HG03175 (cell line): Measurements from ENCODE around the gene NDUFV1.
"Not testable (repeated sequence)": the region's sequence is repeated elsewhere in the genome, so short reads cannot be mapped to it uniquely, and the experiment has no call there.

Source experiments
- ATAC-seq: cut with Tn5 transposase; IDR thresholded peaks from one replicate; pipeline ENCODE4 v1.9.1; 2021; ENCODE audit warnings: mild to moderate bottlenecking, moderate library complexity; ENCODE audit not compliant: unreplicated experiment

NDUFV1 gene

GRCh38 chr11:67611165-67611564 is 4.4 kb downstream of the NDUFV1 start:
- no peak for ATAC-seq

DNA sequence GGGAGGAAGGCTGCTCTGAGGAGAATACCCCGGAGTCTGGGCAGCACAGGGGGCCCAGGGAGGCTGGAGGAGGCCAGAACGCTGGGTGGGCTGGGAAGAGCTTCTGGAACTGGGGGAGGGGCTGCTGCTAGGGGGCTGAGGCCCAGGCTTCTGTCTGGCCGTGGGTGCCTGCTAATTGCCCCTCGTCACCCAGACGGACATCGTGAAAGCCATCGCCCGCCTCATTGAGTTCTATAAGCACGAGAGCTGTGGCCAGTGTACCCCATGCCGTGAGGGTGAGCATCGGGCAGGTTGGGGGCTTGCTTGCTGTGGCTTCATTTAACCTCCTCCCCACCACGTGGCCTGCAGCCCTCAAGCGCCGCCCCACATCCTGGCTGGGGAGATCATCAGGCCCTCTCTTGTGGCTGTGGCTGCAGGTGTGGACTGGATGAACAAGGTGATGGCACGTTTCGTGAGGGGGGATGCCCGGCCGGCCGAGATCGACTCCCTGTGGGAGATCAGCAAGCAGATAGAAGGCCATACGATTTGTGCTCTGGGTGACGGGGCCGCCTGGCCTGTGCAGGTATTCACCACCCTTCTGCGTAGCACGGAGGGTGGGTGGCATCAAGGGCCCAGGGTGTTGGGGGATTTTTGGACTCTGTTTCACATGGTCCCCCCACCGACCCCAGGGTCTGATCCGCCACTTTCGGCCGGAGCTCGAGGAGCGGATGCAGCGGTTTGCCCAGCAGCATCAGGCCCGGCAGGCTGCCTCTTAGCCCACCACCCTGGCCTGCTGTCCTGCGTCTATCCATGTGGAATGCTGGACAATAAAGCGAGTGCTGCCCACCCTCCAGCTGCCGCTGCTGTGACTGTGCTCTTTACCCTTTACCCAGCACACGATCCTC is 5.2 kb downstream of the NDUFV1 start:
- ATAC-seq: no peak

DNA sequence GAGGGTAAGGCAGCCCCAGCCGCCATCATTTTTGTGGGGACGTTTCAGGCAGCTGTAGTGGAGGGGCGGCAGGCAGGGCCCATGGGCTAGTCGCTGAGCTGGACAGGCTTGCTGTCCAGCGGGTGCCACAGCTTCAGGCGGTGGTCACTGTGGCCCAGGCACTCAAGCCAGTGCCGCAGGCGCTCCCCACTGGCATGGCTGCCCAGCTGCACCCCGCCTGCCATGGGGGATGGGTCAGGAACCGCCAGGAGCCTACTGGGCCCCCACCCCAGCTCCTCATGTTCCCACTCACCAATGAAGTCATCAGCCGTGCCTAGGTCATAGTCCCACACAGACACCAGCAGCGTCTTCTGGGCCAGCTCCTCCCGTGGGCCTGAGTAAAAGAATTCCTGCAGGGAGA is 6.0 kb downstream of the NDUFV1 start:
- no peak for ATAC-seq

DNA sequence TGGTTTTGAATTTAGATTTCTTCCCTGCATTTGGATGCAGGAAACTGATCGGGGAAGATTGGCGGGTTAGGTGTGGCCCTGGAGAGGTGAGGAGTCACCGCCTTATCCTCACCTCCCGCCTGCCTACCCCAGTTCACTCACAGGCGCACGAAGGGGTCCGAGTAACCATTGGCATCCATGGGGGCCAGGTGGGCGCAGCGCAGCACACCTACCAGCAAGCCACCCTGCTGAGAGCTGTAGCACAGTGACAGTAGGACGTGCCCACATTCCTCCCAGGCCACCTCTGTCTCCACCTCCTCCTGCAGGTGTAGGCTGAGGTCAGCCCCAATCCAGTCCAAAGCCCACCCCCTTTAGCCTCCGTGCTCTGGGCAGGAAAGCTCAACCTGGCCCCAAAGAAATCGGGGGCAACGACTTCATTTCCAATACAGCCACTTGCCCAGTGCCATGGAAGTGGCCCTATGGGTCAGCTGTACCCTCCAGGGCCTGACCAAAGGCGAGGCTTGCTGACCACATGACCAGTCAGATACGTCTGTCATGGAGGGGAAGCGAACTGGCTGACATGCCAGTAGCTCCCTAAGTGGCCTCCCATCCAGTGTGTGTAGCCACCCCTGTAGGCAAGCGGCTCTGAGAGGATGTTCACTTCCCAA is 6.7 kb downstream of the NDUFV1 start:
- no peak for ATAC-seq

DNA sequence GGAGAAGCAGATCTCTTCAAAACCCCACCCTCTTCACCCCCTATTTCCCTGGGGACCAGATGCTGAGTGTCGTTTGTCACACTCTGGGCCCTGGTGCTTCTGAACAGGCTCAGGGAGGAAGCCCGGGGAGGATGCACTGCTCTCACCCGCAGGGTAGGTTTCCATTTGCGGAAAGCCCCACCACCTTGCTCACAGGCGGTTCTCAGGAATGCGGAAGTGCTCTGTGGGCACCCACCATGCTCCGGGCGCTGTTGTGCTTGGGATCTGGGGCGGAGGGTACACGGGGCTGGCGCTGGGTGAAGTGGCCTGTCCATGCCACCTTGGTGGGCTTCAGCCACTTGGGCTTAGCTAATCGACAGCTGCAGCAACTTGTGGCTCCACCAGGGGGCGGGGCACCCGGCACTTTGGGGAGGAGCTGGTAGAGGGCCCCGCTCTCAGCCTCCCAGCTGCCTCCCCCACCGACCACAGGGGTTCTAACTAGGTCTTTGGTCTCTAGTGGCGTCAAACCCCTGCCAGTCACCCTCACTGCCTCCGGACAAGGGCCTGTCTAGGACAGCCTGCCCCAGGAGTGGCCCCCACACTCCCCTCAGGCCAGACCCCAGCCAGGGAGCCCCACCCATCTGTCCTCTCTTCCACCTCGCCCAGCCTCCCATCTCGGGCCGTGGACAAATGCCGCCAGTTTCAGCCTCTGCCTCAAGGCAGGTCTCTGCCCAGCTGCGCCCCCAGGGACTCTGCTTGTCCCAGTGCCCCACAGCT is 7.4 kb downstream of the NDUFV1 start:
- peak; percentile 82 for ATAC-seq

DNA sequence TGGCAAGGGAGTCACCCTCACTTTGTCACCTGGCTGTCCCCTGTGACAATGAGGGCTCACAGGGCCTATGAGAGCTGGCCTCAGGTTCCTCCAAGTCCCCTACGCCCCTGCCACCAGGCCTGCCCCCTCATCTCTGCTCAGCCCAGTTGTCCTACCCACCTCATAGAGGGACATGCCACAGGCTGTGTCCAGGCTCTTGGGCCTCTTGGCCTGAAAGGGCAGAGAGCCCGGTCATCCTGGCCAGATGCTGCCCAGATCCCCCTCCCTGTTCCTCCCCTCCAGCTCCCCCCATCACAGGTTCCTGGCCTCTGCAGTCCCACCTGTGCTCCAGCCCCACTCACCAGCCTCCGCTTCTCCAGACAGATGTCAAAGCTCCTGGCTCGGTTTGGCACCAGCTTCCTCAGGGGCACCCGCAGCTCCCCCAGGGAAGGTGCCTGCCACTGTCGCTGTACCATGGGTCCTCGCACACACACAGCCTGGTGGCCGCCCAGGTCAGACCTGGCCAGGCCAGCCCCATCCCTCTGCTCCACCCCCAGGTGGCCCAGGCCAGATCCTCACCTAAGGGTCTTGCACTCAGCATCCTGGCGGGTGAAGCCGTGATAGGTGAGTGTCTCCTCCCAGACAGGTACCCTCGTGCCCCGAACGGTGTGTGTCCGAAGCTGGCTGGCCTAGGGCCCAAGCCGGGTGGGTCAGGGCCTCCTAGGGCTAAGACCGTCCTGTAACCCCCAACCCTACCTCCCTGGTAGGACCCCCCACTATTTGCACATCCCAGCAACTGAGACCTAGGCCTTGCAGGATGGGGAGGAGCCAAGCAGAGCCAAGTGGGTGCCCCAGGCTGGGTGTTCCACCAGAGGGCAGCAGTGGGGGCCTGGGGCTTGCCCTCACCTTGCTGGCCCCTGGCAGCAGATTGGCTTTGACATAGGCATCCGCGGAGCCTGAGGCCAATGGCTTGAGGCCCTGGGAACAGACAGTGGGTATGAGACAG is 8.3 kb downstream of the NDUFV1 start:
- no peak for ATAC-seq

DNA sequence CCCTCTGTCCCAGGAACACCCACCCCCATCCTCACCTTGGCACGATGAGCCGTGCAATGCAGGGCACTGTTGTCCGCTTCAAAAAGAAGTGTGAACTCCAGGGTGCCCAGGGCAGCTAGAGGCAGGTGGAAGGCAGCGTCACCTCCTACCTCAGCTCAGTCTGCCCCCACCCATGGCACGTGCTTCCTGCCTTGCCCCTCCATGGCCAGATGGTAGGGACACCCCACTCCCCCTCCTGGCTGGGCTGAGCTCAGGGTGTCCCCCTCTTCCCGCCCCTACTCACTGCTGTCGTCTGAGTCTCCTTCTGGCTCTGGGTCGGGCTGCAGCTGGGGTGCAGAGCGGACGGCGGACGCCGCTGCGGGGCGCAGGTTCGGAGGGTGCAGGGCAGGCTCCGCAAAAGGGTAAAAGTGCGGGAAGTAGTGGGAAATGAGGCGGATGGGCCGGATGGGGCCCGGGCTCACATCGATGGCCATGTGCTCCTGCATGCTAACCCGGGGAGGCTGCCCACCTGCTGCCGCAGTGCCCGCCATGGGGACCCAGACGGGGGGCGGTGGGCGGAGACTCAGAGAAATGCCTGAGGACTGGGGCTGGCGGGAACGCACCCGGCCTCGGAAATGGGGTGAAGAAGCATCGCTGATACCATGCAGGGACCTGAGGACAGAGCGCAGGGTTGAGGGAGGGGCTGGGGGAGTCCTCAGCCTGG is 9.1 kb downstream of the NDUFV1 start:
- no peak for ATAC-seq

DNA sequence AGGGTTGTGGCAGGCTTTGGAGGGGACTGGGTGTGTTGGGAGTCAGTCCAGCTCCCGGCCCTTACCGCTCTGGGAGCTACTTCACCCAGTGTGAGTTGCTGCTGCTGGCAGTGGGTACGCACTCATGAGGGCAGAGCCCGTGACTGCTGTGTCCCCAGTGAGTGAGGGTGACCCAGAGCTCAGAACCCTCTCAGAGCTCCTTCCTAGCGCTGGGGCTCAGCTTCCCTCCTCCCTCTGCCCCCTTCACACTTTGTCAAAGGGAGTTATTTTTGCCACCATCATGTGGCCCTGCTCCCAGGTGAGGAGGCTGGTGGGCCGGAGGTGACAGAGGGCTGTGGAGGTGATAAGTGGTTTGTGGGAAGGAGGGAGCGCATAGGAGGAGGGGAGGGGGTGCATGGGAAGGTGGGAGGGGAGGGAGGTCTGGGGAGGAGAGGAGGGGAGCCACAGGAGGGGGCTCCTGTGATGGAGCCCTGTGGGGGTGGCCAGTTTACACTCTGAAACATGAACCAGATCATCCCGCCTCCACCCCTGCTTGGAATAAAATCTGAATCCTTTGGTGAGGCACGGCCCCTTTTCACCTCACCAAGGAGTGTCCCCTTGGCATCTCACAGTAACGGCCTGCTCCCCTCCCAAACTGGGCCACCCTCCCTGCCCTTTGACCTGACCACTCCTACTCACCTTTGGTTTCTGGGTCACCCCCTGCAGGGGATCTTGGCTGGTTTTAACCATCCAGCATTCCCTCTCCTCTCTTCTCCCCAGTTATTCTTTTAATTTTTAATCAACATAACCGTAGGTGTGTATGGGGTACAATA is 9.9 kb downstream of the NDUFV1 start:
- ATAC-seq: no peak

DNA sequence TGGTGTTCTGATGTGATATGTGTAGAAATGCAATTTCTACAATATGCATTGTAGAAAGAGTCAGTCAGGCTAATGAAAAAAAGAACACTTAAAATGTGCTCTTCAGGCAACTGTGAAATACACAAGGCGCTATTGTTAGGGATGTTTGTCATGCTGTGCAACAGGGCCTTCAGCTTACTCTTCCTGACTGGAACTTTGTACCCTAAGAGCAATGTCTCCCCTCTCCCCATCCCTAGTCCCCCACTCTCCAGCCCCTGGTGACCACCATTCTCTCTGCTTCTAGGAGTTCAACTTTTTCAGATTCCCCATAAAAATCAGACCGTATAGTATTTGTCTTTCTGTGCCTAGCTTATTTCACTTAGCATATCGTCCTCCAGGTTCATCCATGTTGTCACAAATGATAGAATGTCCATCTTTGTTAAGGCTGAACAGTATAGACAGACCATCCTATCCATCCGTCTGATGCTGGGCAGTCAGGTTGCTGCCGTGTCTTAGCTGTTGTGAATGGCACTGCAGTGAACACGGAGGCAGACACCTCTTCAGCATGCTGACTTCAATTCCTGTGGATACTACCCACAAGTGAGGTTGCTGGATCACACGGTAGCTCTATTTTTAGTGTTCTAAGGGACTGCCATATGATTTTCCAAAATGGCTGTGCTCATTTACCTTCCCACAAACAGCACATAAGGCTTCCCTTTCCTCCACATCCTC is 10.7 kb downstream of the NDUFV1 start:
- no peak for ATAC-seq

DNA sequence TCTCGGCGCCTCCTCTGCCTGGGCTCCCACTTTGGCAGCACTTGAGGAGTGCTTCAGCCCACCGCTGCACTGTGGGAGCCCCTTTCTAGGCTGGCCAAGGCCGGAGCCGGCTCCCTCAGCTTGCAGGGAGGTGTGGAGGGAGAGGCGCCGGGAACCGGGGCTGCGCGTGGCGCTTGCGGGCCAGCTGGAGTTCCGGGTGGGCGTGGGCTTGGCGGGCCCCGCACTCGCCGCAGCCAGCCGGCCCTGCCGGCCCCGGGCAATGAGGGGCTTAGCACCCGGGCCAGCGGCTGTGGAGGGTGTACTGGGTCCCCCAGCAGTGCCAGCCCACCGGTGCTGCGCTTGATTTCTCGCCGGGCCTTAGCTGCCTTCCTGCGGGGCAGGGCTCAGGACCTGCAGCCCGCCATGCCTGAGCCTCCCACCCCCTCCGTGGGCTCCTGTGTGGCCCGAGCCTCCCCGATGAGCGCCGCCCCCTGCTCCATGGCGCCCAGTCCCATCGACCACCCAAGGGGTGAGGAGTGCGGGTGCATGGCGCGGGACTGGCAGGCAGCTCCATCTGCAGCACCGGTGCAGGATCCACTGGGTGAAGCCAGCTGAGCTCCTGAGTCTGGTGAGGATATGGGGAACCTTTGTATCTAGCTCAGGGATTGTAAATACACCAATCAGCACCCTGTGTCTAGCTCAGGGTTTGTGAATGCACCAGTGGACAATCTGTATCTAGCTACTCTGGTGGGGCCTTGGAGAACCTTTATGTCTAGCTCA is 12.3 kb downstream of the NDUFV1 start:
- ATAC-seq: not testable (repeated sequence)

DNA sequence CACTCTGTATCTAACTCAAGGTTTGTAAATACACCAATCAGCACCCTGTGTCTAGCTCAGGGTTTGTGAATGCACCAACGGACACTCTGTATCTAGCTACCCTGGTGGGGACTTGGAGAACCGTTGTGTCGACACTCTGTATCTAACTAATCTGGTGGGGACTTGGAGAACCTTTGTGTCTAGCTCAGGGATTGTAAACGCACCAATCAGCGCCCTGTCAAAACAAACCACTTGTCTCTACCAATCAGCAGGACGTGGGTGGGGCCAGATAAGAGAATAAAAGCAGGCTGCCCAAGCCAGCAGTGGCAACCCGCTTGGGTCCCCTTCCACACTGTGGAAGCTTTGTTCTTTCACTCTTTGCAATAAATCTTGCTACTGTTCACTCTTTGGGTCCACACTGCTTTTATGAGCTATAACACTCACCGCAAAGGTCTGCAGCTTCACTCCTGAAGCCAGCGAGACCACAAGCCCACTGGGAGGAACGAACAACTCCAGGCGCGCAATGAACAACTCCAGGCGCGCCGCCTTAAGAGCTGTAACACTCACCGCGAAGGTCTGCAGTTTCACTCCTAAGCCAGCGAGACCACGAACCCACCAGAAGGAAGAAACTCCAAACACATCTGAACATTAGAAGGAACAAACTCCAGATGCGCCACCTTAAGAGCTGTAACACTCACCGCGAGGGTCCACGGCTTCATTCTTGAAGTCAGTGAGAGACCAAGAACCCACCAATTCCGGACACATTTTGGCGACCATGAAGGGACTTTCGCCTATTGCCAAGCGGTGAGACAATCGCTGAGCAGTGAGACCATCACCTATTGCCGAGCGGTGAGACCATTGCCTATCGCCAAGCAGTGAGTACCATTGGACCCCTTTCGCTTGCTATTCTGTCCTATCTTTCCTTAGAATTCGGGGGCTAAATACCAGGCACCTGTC is 13.2 kb downstream of the NDUFV1 start:
- not testable (repeated sequence) for ATAC-seq

DNA sequence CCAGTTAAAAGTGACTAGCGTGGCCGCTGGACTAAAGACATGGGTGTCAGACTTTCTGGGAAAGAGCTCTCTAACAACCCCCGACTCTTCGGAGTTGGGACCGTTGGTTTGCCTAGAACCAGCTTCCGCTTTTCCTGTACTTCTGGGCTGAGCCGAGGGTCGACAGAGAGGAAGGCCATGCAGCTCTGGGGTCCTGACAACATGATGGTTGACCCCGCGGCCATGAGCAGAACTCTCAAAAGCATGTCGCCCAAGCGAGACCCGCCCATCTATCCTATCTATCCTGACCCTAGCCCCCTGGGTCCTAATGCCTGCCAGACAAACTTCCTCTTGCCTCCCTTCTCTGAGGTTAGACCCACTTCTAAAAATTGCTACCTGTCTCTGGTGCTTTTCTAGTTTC is 13.9 kb downstream of the NDUFV1 start:
- not testable (repeated sequence) for ATAC-seq

DNA sequence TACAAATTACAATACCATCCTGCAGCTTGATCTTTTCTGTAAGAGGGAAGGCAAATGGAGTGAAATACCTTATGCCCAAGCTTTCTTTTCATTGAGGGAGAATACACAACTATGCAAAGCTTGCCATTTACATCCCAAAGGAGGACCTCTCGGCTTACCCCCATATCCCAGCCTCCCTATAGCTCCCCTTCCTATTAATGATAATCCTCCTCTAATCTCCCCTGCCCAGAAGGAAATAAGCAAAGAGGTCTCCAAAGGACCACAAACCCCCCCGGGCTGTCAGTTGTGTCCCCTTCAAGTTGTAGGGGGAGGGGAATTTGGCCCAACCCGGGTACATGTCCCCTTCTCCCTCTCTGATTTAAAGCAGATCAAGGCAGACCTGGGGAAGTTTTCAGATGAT is 15.2 kb downstream of the NDUFV1 start:
- not testable (repeated sequence) for ATAC-seq

- ATAC-seq: not testable (repeated sequence)
Observed at GRCh38 chr11:67622905-67623304, 16.2 kb downstream of the NDUFV1 start.

GRCh38 chr11:67623795-67624194 is 17.1 kb downstream of the NDUFV1 start:
- ATAC-seq: not testable (repeated sequence)

GRCh38 chr11:67626131-67626833 is 19.5 kb downstream of the NDUFV1 start:
- not testable (repeated sequence) for ATAC-seq
